Endothelial cell of umbilical vein (primary cell): ENCODE results near the gene LBHD2. TPM values are rescaled to one million over a fixed set of nuclear protein-coding genes. Genes with fewer than 3 reads are reported as not detected.

Source experiments
- BruUV-seq: library from RNA; stranded (reverse); fragments of 400-500 nt; replicated peaks from 2 replicates; lab custom pipeline; 2021; lab: Mats Ljungman, UMichigan
- CTCF ChIA-PET: fragments of 300-600, 350-600 bp; sonication (Branson Sonifier 250); formaldehyde crosslinking; loops from one replicate; lab custom pipeline; 2021; ENCODE audit warnings: antibody characterized with exemption, inconsistent platforms; lab: Charles Lee
- POLR2A ChIA-PET: fragments of 300-600, 350-600 bp; sonication (Branson Sonifier 250); formaldehyde crosslinking; loops from one replicate; lab custom pipeline; 2021; ENCODE audit warnings: antibody characterized with exemption, inconsistent platforms; lab: Charles Lee
- DNase-seq: peaks from one replicate; pipeline ENCODE4 v3.0.0-alpha.2; 2011; ENCODE audit warnings: low read depth, low spot score
- FAIRE-seq: peaks from 2 replicates; lab custom pipeline; 2011; peaks lifted over from hg19 to GRCh38; lab: Jason Lieb, UNC
- H2AFZ ChIP-seq: 2 replicates; pipeline ENCODE4 v1.6.0; 2012; ENCODE audit warnings: low read depth, low read length, control low read depth, inconsistent platforms
- H3K27ac ChIP-seq: 2 replicates; pipeline ENCODE4 v1.5.1; 2011; ENCODE audit warnings: low read depth, mild to moderate bottlenecking, control low read depth, low read length, moderate library complexity; ENCODE audit not compliant: insufficient read depth
- H3K27me3 ChIP-seq, 2 experiments: 2 replicates each; pipeline versions ENCODE4 v1.6.0 to v1.6.1; 2011; ENCODE audit warnings: low read length in 2 of 2, mixed read lengths in 1 of 2; ENCODE audit not compliant: control insufficient read depth in 2 of 2, insufficient read depth in 2 of 2
- H3K36me3 ChIP-seq, 2 experiments: 2 replicates in 1 of 2; 3 replicates in 1 of 2; pipeline ENCODE4 v1.5.1; 2011; ENCODE audit warnings: low read length in 2 of 2, mild to moderate bottlenecking in 1 of 2, moderate library complexity in 1 of 2; ENCODE audit not compliant: control insufficient read depth in 2 of 2, insufficient read depth in 2 of 2; ENCODE audit errors: extremely low read depth in 1 of 2
- H3K4me1 ChIP-seq: 3 replicates; pipeline ENCODE4 v1.5.1; 2011; ENCODE audit warnings: mild to moderate bottlenecking, low read length; ENCODE audit not compliant: control insufficient read depth, insufficient read depth; ENCODE audit errors: extremely low read depth
- H3K4me2 ChIP-seq: 2 replicates; pipeline ENCODE4 v1.6.1; 2011; ENCODE audit warnings: low read length, control low read depth, mixed read lengths; ENCODE audit not compliant: insufficient read depth
- H3K4me3 ChIP-seq, 3 experiments: fragments of 200-600 bp in 1 of 3; sonication (generic), shearing (Covaris generic) in 1 of 3; replicated peaks in 1 of 3; 2 replicates each; pipeline ENCODE4 v1.5.1; 2011 to 2016; ENCODE audit warnings: control low read depth in 3 of 3, low read length in 3 of 3, mild to moderate bottlenecking in 2 of 3, inconsistent platforms in 1 of 3, low read depth in 1 of 3, moderate library complexity in 1 of 3; ENCODE audit not compliant: insufficient read depth in 1 of 3
- H3K79me2 ChIP-seq: 2 replicates; pipeline ENCODE4 v1.6.0; 2012; ENCODE audit warnings: low read length, inconsistent platforms; ENCODE audit not compliant: control insufficient read depth, insufficient read depth
- H3K9ac ChIP-seq: replicated peaks from 2 replicates; pipeline ENCODE3; 2011; ENCODE audit warnings: low read length, control low read depth; ENCODE audit not compliant: insufficient read depth; ENCODE audit errors: extremely low read depth
- H3K9me1 ChIP-seq: replicated peaks from 3 replicates; pipeline ENCODE4 v1.6.0; 2011; ENCODE audit warnings: mild to moderate bottlenecking, low read length; ENCODE audit not compliant: control insufficient read depth, insufficient read depth; ENCODE audit errors: extremely low read depth
- H3K9me3 ChIP-seq: replicated peaks from 2 replicates; pipeline ENCODE4 v1.5.1; 2012; ENCODE audit warnings: low read length, inconsistent platforms; ENCODE audit not compliant: control insufficient read depth, insufficient read depth
- H4K20me1 ChIP-seq: replicated peaks from 2 replicates; pipeline ENCODE3; 2011; ENCODE audit warnings: mild to moderate bottlenecking, low read length; ENCODE audit not compliant: control insufficient read depth, insufficient read depth; ENCODE audit errors: extremely low read depth
- CTCF ChIP-seq, 2 donors: IDR thresholded peaks; 1 replicate in 1 of 2; 2 replicates in 1 of 2; pipeline ENCODE4 v1.5.1; 2011; ENCODE audit warnings: low read length in 2 of 2, mild to moderate bottlenecking in 2 of 2, moderate library complexity in 2 of 2, control low read depth in 1 of 2, inconsistent platforms in 1 of 2, low read depth in 1 of 2; ENCODE audit not compliant: insufficient read depth in 1 of 2; ENCODE audit errors: extremely low read depth in 1 of 2
- EZH2 ChIP-seq: IDR thresholded peaks from 2 replicates; pipeline ENCODE4 v1.6.1; 2012; ENCODE audit warnings: borderline replicate concordance, low read depth, mild to moderate bottlenecking, moderate library complexity, low read length, inconsistent platforms; ENCODE audit not compliant: severe bottlenecking
- FOS ChIP-seq: IDR thresholded peaks from 2 replicates; pipeline ENCODE4 v1.6.1; 2011; ENCODE audit warnings: mild to moderate bottlenecking, low read length, moderate library complexity, borderline replicate concordance; ENCODE audit not compliant: insufficient read depth
- GATA2 ChIP-seq: IDR thresholded peaks from 2 replicates; pipeline ENCODE4 v1.7.0; 2011; ENCODE audit warnings: low read depth, mild to moderate bottlenecking, moderate library complexity, mixed read lengths, low read length; ENCODE audit not compliant: insufficient read length, insufficient read depth
- JUN ChIP-seq: IDR thresholded peaks from 2 replicates; pipeline ENCODE4 v1.6.1; 2011; ENCODE audit warnings: borderline replicate concordance, low read depth; ENCODE audit not compliant: insufficient read length, insufficient read depth
- MYC ChIP-seq: IDR thresholded peaks from one replicate; pipeline ENCODE4 v1.6.1; 2011; ENCODE audit warnings: mild to moderate bottlenecking, low read depth, low read length
- POLR2A ChIP-seq: IDR thresholded peaks from 2 replicates; pipeline ENCODE4 v1.6.1; 2012; ENCODE audit warnings: low read depth, mild to moderate bottlenecking, control low read depth, low read length
- POLR2AphosphoS5 ChIP-seq: IDR thresholded peaks from 2 replicates; pipeline ENCODE4 v1.6.1; 2012; ENCODE audit warnings: low read depth, mild to moderate bottlenecking, control low read depth, low read length, moderate library complexity; ENCODE audit not compliant: insufficient read depth
- dilution Hi-C: fragments of 300-500 bp; cut with MboI; formaldehyde crosslinking; loops from one replicate; pipeline ENCODE4 v1.15.0; 2019; ENCODE audit warnings: low sequenced_read_pairs; ENCODE audit not compliant: extremely low pct_ligation_motif_present
- intact Hi-C: fragments of 100-400 bp; cut with micrococcal nuclease; formaldehyde crosslinking; loops from one replicate; pipeline ENCODE4 v1.10.0; 2022
- polyA plus RNA-seq, 4 experiments: library from polyadenylated mRNA; depleted of rRNA in 3 of 4; stranded (reverse) in 3 of 4; unstranded in 1 of 4; fragments of >200 nt; gene quantifications; 2 replicates each; pipeline versions ENCODE4 v1.2.1 to v1.2.3, GENCODE V29; 2011 to 2012; ENCODE audit warnings: missing spikeins in 1 of 4
- total RNA-seq: library from RNA; stranded (reverse); gene quantifications from 2 replicates; pipeline ENCODE4 v1.2.3, GENCODE V29; 2021
- TF ChIP-seq, protein P1 (sequence below): IDR thresholded peaks from 2 replicates; pipeline ENCODE4 v1.6.1; 2011; ENCODE audit not compliant: insufficient read depth, insufficient read length

Gene LBHD2
- total and polyA plus RNA-seq, 2 donors (not counting 3 experiments of a cell fraction or from before 2014, with no cell fraction given) = not detected

DNA sequence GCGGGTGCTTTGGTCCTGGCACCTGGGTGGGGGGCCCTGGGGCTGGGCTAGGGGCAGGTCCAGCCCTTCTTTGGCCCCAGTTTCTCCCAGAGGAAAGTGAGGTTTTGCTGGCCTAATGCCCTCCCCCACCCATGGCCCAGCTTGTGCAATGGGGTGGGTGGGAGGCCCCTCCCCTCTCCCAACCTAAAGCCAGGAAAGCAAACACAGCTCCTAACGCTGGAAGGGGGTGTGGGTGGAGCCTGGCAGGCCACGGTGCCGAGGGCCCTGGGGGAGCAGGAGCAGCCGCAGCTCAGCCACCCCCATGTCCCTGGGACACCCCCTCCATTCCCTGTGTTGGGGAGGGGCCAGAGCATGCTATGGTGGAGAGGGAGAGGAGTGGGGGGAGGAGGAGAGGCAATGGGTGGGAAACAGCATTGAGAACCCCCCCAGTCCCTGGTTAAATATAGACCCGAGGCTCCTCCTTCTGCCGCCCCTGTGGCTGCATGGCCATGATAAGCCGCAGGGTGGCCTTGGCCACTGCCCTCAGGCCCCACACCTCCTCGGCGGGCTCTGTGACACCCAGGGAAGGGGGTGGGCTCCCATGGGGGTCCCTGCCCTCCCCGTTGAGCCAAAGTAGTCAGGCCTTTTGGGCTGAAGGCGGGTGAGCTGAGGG, 15.2 kb downstream of the LBHD2 start:
- Histone ChIP-seq H3K4me3 (no peak overlapping the region), H3K4me1 (no peaks in the 10 kb centered on the region), H3K9me3 (no peaks in the 10 kb centered on the region), H2AFZ (no peak overlapping the region), H3K36me3 (no peaks in the 10 kb centered on the region), H3K27ac (no peak overlapping the region), H3K9ac (no peak overlapping the region), H3K27me3 (peaks cover 22 to 26% of the 10 kb centered on the region in 2 experiments), H4K20me1 (no peaks in the 10 kb centered on the region), H3K4me2 (no peak overlapping the region), H3K9me1 (no peaks in the 10 kb centered on the region), H3K79me2 (no peaks in the 10 kb centered on the region)
- no TSS peak for BruUV-seq
- intact Hi-C loops (no loop called here), dilution Hi-C loops (no loop called here)
- ChIA-PET CTCF (interaction anchor here (0.6 kb wide), 1 partner anchor 41 kb away, joined by 3 read pairs; no protein-coding TSS in a partner anchor), POLR2A (no interaction called here)
- DNase-seq (no peak), FAIRE-seq (no peak)
- TF ChIP-seq, protein P1, sequence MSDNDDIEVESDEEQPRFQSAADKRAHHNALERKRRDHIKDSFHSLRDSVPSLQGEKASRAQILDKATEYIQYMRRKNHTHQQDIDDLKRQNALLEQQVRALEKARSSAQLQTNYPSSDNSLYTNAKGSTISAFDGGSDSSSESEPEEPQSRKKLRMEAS = no peak
- TF ChIP-seq EZH2 (no peak), FOS (no peak), POLR2A (no peak), POLR2AphosphoS5 (no peak), JUN (no peak), MYC (no peak), GATA2 (no peak), CTCF (IDR thresholded peaks at IDR 0.05; ENCODE audit: extremely low read depth in 1 of 2, insufficient read depth in 1 of 2, low read depth in 1 of 2, low read length in 2 of 2) (no peak)
